22Rv1 (cell line): ENCODE data around the gene FAM156B.
"Not testable (repeated sequence)": the region's sequence is repeated elsewhere in the genome, so short reads cannot be mapped to it uniquely, and the experiment has no call there.

Source experiments
- H3K27ac ChIP-seq: fragments of 450-650 bp; 2 replicates; pipeline ENCODE4 v1.5.1; 2017
- ZFX ChIP-seq: fragments of 450-650 bp; IDR thresholded peaks from 2 replicates; pipeline ENCODE4 v1.6.1; 2017; ENCODE audit warnings: antibody characterized with exemption, borderline replicate concordance
- TF ChIP-seq, protein P1 (sequence below): fragments of 450-650 bp; IDR thresholded peaks from 2 replicates; pipeline ENCODE4 v1.5.1; 2017; ENCODE audit warnings: mild to moderate bottlenecking

FAM156B gene

DNA sequence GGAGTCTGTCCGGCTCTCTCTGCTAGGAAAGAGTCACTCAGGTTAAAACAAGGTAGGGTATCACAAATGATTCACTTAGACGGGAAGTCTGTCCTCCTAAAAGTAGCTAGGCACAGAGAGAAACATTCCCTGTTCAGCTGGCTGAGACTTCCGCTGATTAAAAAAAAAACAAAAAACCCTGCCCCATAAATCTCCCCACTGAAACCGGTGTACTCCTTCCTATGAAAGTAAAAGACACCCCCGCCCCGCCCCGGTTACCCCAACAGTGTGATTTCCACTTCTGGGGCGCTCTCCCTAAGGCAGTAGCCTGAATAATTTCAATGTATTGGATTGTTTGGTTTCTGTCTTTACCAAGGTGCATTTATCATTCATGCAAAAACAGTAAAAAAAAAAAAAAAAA lies 692 bp upstream of the FAM156B start:
- H3K27ac ChIP-seq: not testable (repeated sequence)

DNA sequence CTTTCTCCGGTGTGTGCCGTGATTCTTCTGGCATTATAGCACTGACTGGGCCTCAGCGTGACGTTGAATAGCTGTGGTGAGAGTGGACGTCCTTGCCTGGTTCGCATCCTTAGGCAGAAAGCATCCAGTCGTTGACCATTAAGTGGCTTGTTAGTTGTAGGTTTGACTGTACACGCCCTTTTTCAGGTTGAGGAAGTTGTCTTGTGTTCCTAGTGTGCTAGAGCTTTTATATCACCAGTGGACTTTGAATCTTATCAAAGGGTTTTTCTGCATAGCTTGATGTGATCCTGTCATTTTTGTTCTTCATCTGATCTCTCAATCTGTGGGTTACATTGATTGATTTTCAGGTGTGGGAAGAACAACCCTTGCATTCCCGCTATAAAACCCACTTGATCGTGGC lies 8.4 kb downstream of the FAM156B start:
- H3K27ac ChIP-seq: not testable (repeated sequence)

DNA sequence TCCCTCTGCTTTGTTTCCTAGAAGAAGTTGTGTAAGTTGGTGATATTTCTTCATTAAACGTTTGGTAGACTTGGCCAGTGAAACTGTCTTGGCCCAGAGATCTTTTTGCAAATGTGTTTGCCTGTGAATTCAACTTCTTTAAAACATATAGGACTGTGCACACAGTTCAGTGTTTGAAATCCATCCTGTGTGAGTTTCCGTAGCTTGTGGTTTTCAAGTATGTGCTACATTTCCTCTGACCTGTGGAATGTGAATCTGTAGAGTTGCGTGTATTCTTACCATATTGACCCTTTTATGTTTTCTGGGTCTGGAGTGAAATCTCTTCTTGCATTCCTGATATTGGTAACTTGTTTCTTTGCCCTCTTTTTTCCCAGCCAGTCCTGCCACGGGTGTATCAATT lies 8.9 kb downstream of the FAM156B start:
- H3K27ac ChIP-seq: not testable (repeated sequence)

DNA sequence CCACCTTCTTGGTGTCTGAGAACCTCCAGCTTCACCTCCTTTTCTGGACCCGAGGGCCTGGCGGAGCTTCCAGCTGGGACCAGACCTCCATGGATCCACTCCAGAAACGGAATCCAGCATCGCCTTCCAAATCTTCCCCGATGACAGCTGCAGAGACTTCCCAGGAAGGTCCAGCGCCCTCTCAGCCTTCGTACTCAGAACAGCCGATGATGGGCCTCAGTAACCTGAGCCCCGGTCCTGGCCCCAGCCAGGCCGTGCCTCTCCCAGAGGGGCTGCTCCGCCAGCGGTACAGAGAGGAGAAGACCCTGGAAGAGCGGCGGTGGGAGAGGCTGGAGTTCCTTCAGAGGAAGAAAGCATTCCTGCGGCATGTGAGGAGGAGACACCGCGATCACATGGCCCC lies 10.0 kb downstream of the FAM156B start:
- H3K27ac ChIP-seq: not testable (repeated sequence)

DNA sequence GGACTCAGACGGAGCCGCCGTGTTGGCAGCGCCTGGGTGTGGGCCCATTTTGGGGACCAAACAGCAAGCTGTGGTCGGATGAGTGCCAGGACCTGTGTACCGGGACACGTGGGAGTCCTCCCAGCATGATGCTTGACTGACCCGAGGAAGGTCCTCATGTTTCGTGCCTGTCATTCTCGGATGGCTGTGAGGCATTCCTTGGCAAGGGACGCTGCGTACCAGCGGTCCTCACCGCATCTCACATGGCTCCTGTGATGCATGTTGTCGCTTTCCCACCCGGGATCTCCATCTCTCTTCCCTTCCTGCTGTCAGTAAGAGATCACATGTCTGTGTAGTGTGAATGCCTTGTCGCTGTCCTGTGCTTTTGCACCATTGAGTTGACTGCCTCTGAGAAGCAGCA lies 10.8 kb downstream of the FAM156B start:
- not testable (repeated sequence) for H3K27ac ChIP-seq

DNA sequence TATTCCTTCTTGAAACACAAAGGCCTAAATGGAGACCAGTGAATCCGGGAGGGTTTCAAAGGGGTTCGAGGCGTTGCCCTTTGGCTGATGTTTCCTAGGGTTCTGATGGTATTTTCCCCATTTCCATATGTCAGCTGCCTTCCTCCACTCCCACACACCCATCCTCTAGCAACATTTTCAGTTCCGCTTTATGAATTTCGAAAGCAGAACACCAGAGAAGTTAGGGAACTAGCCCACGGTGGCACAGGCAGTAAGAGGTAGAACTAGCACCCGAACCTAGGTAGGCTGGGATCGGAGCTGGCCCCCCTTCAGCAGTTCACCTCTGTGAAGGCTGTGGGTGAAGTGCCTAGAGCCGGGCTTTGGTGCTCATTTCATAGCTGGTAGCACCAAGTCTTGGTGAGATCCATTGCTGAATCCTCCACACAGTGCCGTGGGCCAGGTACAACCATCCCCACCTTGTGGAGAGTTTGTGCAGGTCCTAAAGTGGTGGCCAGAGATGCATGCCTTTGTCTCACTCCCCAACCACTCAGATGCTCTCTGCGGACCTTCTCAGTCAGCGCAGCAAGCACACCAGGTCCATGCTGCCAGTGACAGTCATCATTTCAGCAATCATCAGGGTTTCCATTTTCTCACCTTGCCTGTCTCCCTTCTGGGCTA lies 12.3 kb downstream of the FAM156B start:
- not testable (repeated sequence) for H3K27ac ChIP-seq

DNA sequence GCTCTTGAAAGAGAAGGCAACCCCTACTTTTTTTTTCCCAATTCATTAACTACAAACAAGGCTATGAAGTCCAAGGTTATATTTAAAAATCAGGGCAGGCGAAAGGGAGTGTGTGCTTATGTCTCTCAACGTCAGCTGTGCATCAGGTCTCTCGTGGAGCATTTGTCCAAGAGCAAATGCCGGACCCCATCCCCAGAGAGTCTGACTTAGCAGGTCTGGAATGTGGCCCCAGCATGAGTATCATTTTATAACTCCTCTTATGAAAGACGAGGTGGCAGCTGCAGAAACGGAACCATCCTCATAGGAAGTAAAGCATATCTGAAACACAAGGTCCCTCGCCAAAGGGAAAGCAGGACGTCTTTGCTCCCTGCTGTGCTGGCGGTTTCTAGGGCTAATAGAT lies 16.6 kb downstream of the FAM156B start:
- H3K27ac ChIP-seq: not testable (repeated sequence)

DNA sequence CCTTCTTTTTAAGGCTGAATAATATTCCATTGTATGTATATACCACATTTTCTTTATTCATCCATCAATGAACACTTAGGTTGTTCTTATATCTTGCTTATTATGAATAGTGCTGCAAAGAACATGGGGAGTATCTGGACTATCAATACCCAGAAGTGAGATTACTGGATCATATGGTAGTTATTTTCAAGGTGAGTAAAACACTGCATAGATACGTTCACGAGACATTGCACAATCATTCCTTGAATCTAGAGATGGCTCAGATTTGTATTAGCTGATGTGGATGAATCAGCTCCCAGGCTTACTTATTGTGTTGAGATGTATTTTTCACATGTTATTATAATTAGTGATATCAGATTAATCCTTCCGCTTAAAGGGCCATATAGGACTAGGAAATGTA lies 17.6 kb downstream of the FAM156B start:
- not testable (repeated sequence) for H3K27ac ChIP-seq

DNA sequence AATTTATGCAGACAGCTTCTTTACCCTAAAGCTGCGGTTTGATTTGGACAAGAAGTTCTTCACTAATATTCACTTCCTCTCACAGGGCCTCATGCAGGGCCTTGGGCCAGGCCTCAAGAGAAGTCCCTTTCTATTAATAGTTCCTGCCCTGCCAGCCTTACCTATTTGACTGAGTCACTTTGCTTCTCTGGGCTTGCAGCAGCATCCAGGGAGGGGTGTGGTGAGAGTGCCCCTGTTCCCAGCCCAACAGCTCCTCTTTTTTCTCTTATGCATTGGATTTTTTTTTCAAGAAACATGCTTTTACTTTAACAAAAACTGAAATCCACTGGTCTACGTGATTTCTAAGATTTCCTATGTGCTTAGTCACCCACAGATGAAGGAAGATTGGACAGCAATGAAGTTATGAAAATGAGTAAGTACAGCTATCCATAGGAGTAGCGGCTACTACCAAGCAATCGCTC lies 26.7 kb downstream of the FAM156B start:
- TF ChIP-seq, protein P1, sequence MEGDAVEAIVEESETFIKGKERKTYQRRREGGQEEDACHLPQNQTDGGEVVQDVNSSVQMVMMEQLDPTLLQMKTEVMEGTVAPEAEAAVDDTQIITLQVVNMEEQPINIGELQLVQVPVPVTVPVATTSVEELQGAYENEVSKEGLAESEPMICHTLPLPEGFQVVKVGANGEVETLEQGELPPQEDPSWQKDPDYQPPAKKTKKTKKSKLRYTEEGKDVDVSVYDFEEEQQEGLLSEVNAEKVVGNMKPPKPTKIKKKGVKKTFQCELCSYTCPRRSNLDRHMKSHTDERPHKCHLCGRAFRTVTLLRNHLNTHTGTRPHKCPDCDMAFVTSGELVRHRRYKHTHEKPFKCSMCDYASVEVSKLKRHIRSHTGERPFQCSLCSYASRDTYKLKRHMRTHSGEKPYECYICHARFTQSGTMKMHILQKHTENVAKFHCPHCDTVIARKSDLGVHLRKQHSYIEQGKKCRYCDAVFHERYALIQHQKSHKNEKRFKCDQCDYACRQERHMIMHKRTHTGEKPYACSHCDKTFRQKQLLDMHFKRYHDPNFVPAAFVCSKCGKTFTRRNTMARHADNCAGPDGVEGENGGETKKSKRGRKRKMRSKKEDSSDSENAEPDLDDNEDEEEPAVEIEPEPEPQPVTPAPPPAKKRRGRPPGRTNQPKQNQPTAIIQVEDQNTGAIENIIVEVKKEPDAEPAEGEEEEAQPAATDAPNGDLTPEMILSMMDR: no peak
- no peak for TF ChIP-seq ZFX
- no peak overlapping the region for H3K27ac ChIP-seq

DNA sequence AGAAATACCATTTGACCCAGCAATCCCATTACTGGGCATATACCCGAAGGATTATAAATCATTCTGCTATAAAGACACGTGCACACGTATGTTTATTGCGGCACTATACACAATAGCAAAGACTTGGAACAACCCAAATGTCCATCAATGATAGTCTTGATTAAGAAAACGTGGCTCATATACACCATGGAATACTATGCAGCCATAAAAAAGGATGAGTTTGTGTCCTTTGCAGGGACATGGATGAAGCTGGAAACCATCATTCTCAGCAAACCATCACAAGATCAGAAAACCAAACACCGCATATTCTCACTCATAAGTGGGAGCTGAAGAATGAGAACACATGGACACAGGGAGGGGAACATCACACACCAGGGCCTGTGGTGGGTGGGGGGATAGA lies 33.1 kb downstream of the FAM156B start:
- H3K27ac ChIP-seq: not testable (repeated sequence)

DNA sequence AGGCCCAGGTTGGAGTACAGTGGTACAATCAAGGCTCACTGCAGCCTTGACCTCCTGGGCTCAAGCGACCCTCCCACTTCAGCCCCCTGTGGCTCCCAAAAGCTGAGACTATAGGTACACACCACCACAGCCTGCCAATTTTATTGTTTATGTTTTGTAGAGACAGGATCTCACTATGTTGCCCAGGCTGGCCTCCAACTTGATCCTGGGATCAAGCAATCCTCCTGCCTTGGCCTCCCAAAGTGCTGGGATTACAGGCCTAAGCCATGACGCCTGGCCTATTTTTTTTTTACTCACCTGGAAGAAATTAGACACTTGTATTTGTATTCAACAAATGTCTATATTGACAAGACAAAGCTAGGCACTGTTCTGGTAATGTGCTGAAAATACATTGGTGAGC lies 36.1 kb downstream of the FAM156B start:
- H3K27ac ChIP-seq: no peak overlapping the region

DNA sequence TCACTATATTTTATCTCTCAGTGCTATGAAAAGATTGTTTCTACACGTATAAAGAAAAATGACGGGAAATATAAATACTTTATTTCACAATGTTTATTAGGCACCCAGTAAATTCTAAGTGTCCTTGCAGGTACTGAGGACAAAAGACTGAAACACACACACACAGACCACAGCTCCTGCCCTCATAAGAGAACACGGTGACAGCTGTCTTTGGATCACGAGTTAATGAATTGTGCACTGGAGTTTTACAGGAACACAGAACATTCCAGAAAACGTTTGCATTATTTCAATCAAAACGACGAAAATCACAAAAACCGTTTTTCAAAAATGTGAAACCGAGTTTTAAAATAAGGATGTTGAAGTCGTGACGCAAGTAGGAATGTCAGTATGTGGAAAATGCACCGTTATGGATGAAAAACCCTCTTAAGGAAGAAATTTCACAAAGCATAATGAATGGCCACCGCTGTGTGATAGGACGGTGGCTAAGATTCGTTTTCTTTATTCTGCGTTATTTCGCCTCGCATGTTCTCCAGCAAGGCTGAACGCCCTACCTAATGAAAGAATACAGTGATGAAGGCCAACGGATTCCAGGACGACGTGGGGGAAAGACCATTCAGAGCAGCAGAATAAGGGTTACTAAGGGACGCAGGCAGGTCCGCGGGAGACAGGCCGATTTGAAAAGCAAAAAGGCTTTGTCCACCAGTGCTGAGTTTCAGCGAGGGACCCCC lies 37.0 kb downstream of the FAM156B start:
- H3K27ac ChIP-seq: peak overlapping the region; percentile 83

More for the DNA sequence above, 36.1 kb downstream of the FAM156B start:
- no peak for TF ChIP-seq ZFX
- TF ChIP-seq, protein P1: no peak

More for the DNA sequence above, 37.0 kb downstream of the FAM156B start:
- TF ChIP-seq ZFX: no peak
- TF ChIP-seq, protein P1: no peak
